WTC11 (cell line): Measurements from ENCODE around the gene MICAL2. TPM values are rescaled to one million over a fixed set of nuclear protein-coding genes. Genes with fewer than 3 reads are reported as not detected.

Experiments used
- ATAC-seq: fragments of 200-7000 bp; cut with Tn5 transposase; 2 replicates; pipeline ENCODE4 v1.10.0; 2021; ENCODE audit warnings: mild to moderate bottlenecking, moderate library complexity
- CTCF ChIA-PET: fragments of 300-600 bp; sonication (Branson Sonifier 250); formaldehyde crosslinking; loops from one replicate; lab custom pipeline; 2021; ENCODE audit warnings: antibody characterized with exemption; lab: Charles Lee
- POLR2A ChIA-PET: fragments of 350-600 bp; sonication (Branson Sonifier 250); formaldehyde crosslinking; loops from one replicate; lab custom pipeline; 2021; ENCODE audit warnings: antibody characterized with exemption; lab: Charles Lee
- DNase-seq: peaks from one replicate; pipeline ENCODE4 v3.0.0; 2021; ENCODE audit warnings: low spot score
- H3K27ac Mint-ChIP-seq: 2 replicates; pipeline ENCODE4 v1.8.0; 2021; ENCODE audit warnings: mixed read lengths
- H3K27me3 Mint-ChIP-seq: 2 replicates; pipeline ENCODE4 v1.8.0; 2021; ENCODE audit warnings: low read depth, mild to moderate bottlenecking, moderate library complexity, mixed read lengths
- H3K36me3 Mint-ChIP-seq: 2 replicates; pipeline ENCODE4 v1.8.0; 2021; ENCODE audit warnings: mixed read lengths
- H3K4me1 Mint-ChIP-seq: 2 replicates; pipeline ENCODE4 v1.8.0; 2022; ENCODE audit warnings: mixed read lengths
- H3K4me3 Mint-ChIP-seq: 2 replicates; pipeline ENCODE4 v1.8.0; 2021; ENCODE audit warnings: mild to moderate bottlenecking, moderate library complexity, mixed read lengths
- H3K9me3 Mint-ChIP-seq: 2 replicates; pipeline ENCODE4 v1.8.0; 2021; ENCODE audit warnings: mixed read lengths
- CREB1 ChIP-seq: sonication (generic); formaldehyde crosslinking; IDR thresholded peaks from 2 replicates; pipeline ENCODE4 v1.8.0; 2023; ENCODE audit warnings: mild to moderate bottlenecking, missing genetic modification reagents
- ESRRA ChIP-seq: sonication (generic); formaldehyde crosslinking; IDR thresholded peaks from 2 replicates; pipeline ENCODE4 v1.8.1; 2022; ENCODE audit warnings: mild to moderate bottlenecking, missing genetic modification reagents, borderline replicate concordance
- FOXJ3 ChIP-seq: sonication (generic); formaldehyde crosslinking; IDR thresholded peaks from 2 replicates; pipeline ENCODE4 v1.9.0; 2021; ENCODE audit warnings: missing genetic modification reagents, mild to moderate bottlenecking, borderline replicate concordance
- GABPB1 ChIP-seq: sonication (generic); formaldehyde crosslinking; IDR thresholded peaks from 2 replicates; pipeline ENCODE4 v1.8.1; 2023; ENCODE audit warnings: mild to moderate bottlenecking, missing genetic modification reagents
- GTF2I ChIP-seq: fragments of 250-450 bp; sonication (Bioruptor Pico); conservative IDR thresholded peaks from 2 replicates; pipeline ENCODE4 v1.4.0; 2021; ENCODE audit warnings: mild to moderate bottlenecking
- JAZF1 ChIP-seq: fragments of 250-450 bp; sonication (Bioruptor Pico); IDR thresholded peaks from 2 replicates; pipeline ENCODE4 v1.9.0; 2021; ENCODE audit warnings: moderate library complexity, mild to moderate bottlenecking, inconsistent platforms
- NFATC4 ChIP-seq: fragments of 250-450 bp; sonication (Bioruptor Pico); IDR thresholded peaks from 2 replicates; pipeline ENCODE4 v1.9.0; 2021; ENCODE audit warnings: mild to moderate bottlenecking
- PRRX2 ChIP-seq: fragments of 250-450 bp; sonication (Bioruptor Pico); IDR thresholded peaks from 2 replicates; pipeline ENCODE4 v1.8.0; 2021; ENCODE audit warnings: mild to moderate bottlenecking
- TEAD1 ChIP-seq: sonication (generic); formaldehyde crosslinking; IDR thresholded peaks from 2 replicates; pipeline ENCODE4 v1.8.0; 2022; ENCODE audit warnings: mild to moderate bottlenecking, missing genetic modification reagents
- ZNF138 ChIP-seq: sonication (generic); formaldehyde crosslinking; conservative IDR thresholded peaks from 2 replicates; pipeline ENCODE4 v1.8.1; 2022; ENCODE audit warnings: mild to moderate bottlenecking, moderate library complexity, missing genetic modification reagents
- ZNF232 ChIP-seq: sonication (generic); formaldehyde crosslinking; IDR thresholded peaks from 2 replicates; pipeline ENCODE4 v1.8.0; 2022; ENCODE audit warnings: mild to moderate bottlenecking, missing genetic modification reagents
- ZNF263 ChIP-seq: sonication (generic); formaldehyde crosslinking; IDR thresholded peaks from 2 replicates; pipeline ENCODE4 v1.8.1; 2022; ENCODE audit warnings: low read depth, mild to moderate bottlenecking, moderate library complexity, missing genetic modification reagents
- ZNF396 ChIP-seq: fragments of 250-450 bp; sonication (Bioruptor Pico); IDR thresholded peaks from 2 replicates; pipeline ENCODE4 v1.8.0; 2021; ENCODE audit warnings: mild to moderate bottlenecking, moderate library complexity, borderline replicate concordance
- total RNA-seq: library from RNA; stranded (reverse); gene quantifications from 3 replicates; pipeline ENCODE4 v1.2.3, GENCODE V29; 2021
- TF ChIP-seq, protein P1 (sequence below): fragments of 250-450 bp; sonication (Bioruptor Pico); IDR thresholded peaks from 2 replicates; pipeline ENCODE4 v1.9.0; 2021; ENCODE audit warnings: mild to moderate bottlenecking
- TF ChIP-seq, protein P2 (sequence below): sonication (generic); formaldehyde crosslinking; IDR thresholded peaks from 2 replicates; pipeline ENCODE4 v1.8.1; 2023; ENCODE audit warnings: mild to moderate bottlenecking, missing genetic modification reagents, moderate library complexity
- TF ChIP-seq, protein P3 (sequence below): fragments of 200-600 bp; IDR thresholded peaks from 2 replicates; pipeline ENCODE4 v1.8.0; 2022; ENCODE audit warnings: antibody characterized with exemption
- TF ChIP-seq, protein P4 (sequence below): fragments of 250-450 bp; sonication (Bioruptor Pico); IDR thresholded peaks from 2 replicates; pipeline ENCODE4 v1.9.0; 2021; ENCODE audit warnings: mild to moderate bottlenecking
- TF ChIP-seq, protein P5 (sequence below): sonication (generic); formaldehyde crosslinking; IDR thresholded peaks from 2 replicates; pipeline ENCODE4 v1.8.0; 2023; ENCODE audit warnings: missing genetic modification reagents
- TF ChIP-seq, protein P6 (sequence below): sonication (generic); formaldehyde crosslinking; IDR thresholded peaks from 2 replicates; pipeline ENCODE4 v1.8.0; 2023; ENCODE audit warnings: mild to moderate bottlenecking, missing genetic modification reagents
- TF ChIP-seq, protein P7 (sequence below): sonication (generic); formaldehyde crosslinking; IDR thresholded peaks from 2 replicates; pipeline ENCODE4 v1.8.1; 2022; ENCODE audit warnings: mild to moderate bottlenecking, moderate library complexity, missing genetic modification reagents

Gene MICAL2
- total RNA-seq, 1 experiment from 2014 or later, result 3.1 TPM

DNA sequence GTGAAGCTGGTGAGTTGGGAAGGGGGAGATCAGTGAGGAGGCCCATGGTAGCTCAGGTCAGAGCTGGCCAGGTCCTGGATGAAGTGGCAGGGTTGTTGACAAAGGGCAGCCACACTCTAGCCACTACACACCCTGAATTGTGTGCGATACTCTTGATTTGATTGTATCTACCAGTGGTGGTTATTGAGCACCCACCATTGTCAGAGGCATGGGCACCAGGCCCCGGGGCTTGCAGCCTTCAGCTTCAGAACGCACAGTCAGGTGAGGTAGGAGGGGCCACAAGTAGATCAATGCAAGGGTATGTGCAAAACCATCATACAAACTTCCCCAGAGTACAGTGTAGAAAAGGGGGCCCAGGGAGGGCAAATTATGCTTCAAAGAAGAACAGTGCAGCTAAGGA, 38.1 kb downstream of the MICAL2 start:
- Mint-ChIP-seq H3K27ac (no peak overlapping the region), H3K4me1 (no peaks in the 10 kb centered on the region)

More for the DNA sequence above, 38.1 kb downstream of the MICAL2 start:
- no peak overlapping the region for H3K4me3 Mint-ChIP-seq
- no peaks in the 10 kb centered on the region for H3K36me3 Mint-ChIP-seq
- H3K27me3 Mint-ChIP-seq, result no peaks in the 10 kb centered on the region; the same call in 1 of the 2 replicates
- ChIA-PET POLR2A (no interaction called here), CTCF (no interaction called here)
- ATAC-seq (no peak), DNase-seq (no peak)
- no peaks in the 10 kb centered on the region for H3K9me3 Mint-ChIP-seq
- TF ChIP-seq, protein P1, sequence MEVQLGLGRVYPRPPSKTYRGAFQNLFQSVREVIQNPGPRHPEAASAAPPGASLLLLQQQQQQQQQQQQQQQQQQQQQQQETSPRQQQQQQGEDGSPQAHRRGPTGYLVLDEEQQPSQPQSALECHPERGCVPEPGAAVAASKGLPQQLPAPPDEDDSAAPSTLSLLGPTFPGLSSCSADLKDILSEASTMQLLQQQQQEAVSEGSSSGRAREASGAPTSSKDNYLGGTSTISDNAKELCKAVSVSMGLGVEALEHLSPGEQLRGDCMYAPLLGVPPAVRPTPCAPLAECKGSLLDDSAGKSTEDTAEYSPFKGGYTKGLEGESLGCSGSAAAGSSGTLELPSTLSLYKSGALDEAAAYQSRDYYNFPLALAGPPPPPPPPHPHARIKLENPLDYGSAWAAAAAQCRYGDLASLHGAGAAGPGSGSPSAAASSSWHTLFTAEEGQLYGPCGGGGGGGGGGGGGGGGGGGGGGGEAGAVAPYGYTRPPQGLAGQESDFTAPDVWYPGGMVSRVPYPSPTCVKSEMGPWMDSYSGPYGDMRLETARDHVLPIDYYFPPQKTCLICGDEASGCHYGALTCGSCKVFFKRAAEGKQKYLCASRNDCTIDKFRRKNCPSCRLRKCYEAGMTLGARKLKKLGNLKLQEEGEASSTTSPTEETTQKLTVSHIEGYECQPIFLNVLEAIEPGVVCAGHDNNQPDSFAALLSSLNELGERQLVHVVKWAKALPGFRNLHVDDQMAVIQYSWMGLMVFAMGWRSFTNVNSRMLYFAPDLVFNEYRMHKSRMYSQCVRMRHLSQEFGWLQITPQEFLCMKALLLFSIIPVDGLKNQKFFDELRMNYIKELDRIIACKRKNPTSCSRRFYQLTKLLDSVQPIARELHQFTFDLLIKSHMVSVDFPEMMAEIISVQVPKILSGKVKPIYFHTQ (CRISPR knock-in tag), result no peak
- TF ChIP-seq GTF2I (CRISPR knock-in tag), result no peak
- TF ChIP-seq GABPB1 (CRISPR knock-in tag), result no peak
- TF ChIP-seq, protein P2, sequence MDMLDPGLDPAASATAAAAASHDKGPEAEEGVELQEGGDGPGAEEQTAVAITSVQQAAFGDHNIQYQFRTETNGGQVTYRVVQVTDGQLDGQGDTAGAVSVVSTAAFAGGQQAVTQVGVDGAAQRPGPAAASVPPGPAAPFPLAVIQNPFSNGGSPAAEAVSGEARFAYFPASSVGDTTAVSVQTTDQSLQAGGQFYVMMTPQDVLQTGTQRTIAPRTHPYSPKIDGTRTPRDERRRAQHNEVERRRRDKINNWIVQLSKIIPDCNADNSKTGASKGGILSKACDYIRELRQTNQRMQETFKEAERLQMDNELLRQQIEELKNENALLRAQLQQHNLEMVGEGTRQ, result no peak
- TF ChIP-seq, protein P3, sequence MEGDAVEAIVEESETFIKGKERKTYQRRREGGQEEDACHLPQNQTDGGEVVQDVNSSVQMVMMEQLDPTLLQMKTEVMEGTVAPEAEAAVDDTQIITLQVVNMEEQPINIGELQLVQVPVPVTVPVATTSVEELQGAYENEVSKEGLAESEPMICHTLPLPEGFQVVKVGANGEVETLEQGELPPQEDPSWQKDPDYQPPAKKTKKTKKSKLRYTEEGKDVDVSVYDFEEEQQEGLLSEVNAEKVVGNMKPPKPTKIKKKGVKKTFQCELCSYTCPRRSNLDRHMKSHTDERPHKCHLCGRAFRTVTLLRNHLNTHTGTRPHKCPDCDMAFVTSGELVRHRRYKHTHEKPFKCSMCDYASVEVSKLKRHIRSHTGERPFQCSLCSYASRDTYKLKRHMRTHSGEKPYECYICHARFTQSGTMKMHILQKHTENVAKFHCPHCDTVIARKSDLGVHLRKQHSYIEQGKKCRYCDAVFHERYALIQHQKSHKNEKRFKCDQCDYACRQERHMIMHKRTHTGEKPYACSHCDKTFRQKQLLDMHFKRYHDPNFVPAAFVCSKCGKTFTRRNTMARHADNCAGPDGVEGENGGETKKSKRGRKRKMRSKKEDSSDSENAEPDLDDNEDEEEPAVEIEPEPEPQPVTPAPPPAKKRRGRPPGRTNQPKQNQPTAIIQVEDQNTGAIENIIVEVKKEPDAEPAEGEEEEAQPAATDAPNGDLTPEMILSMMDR, result no peak
- no peak for TF ChIP-seq ESRRA (CRISPR knock-in tag)
- TF ChIP-seq JAZF1 (CRISPR knock-in tag), result no peak
- TF ChIP-seq, protein P4, sequence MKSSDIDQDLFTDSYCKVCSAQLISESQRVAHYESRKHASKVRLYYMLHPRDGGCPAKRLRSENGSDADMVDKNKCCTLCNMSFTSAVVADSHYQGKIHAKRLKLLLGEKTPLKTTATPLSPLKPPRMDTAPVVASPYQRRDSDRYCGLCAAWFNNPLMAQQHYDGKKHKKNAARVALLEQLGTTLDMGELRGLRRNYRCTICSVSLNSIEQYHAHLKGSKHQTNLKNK, result no peak
- TF ChIP-seq ZNF263 (CRISPR knock-in tag), result no peak
- TF ChIP-seq, protein P5, sequence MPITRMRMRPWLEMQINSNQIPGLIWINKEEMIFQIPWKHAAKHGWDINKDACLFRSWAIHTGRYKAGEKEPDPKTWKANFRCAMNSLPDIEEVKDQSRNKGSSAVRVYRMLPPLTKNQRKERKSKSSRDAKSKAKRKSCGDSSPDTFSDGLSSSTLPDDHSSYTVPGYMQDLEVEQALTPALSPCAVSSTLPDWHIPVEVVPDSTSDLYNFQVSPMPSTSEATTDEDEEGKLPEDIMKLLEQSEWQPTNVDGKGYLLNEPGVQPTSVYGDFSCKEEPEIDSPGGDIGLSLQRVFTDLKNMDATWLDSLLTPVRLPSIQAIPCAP (CRISPR knock-in tag), result no peak
- no peak for TF ChIP-seq TEAD1 (CRISPR knock-in tag)
- TF ChIP-seq ZNF138 (CRISPR knock-in tag), result no peak
- TF ChIP-seq ZNF396 (CRISPR knock-in tag), result no peak
- TF ChIP-seq CREB1 (CRISPR knock-in tag), result no peak
- TF ChIP-seq PRRX2 (CRISPR knock-in tag), result no peak
- no peak for TF ChIP-seq FOXJ3 (CRISPR knock-in tag)
- TF ChIP-seq, protein P6, sequence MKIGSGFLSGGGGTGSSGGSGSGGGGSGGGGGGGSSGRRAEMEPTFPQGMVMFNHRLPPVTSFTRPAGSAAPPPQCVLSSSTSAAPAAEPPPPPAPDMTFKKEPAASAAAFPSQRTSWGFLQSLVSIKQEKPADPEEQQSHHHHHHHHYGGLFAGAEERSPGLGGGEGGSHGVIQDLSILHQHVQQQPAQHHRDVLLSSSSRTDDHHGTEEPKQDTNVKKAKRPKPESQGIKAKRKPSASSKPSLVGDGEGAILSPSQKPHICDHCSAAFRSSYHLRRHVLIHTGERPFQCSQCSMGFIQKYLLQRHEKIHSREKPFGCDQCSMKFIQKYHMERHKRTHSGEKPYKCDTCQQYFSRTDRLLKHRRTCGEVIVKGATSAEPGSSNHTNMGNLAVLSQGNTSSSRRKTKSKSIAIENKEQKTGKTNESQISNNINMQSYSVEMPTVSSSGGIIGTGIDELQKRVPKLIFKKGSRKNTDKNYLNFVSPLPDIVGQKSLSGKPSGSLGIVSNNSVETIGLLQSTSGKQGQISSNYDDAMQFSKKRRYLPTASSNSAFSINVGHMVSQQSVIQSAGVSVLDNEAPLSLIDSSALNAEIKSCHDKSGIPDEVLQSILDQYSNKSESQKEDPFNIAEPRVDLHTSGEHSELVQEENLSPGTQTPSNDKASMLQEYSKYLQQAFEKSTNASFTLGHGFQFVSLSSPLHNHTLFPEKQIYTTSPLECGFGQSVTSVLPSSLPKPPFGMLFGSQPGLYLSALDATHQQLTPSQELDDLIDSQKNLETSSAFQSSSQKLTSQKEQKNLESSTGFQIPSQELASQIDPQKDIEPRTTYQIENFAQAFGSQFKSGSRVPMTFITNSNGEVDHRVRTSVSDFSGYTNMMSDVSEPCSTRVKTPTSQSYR, result no peak
- TF ChIP-seq, protein P7, sequence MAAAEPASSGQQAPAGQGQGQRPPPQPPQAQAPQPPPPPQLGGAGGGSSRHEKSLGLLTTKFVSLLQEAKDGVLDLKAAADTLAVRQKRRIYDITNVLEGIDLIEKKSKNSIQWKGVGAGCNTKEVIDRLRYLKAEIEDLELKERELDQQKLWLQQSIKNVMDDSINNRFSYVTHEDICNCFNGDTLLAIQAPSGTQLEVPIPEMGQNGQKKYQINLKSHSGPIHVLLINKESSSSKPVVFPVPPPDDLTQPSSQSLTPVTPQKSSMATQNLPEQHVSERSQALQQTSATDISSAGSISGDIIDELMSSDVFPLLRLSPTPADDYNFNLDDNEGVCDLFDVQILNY (CRISPR knock-in tag), result no peak
- no peak for TF ChIP-seq NFATC4 (CRISPR knock-in tag)
- TF ChIP-seq ZNF232 (CRISPR knock-in tag), result no peak
